ENCODE measurements around the gene CALHM6.
"Not testable (repeated sequence)": the region's sequence is repeated elsewhere in the genome, so short reads cannot be mapped to it uniquely, and the experiment has no call there.

The CALHM6 gene

GRCh38 chr6:116483616-116484015 is 22.4 kb downstream of the CALHM6 start:
- no peak for DNase-seq

GRCh38 chr6:116485559-116486184 is 24.5 kb downstream of the CALHM6 start:
- no peak for DNase-seq

GRCh38 chr6:116491610-116492330 is 30.6 kb downstream of the CALHM6 start:
- no peak for DNase-seq

GRCh38 chr6:116492331-116493067 is 31.3 kb downstream of the CALHM6 start:
- DNase-seq, result peak; percentile 92

- not testable (repeated sequence) for DNase-seq
Observed at GRCh38 chr6:116495161-116495560, 34.0 kb downstream of the CALHM6 start.

- DNase-seq, result no peak
Observed at GRCh38 chr6:116497113-116497676, 36.0 kb downstream of the CALHM6 start.

- DNase-seq, result no peak
Observed at GRCh38 chr6:116500969-116501433, 39.8 kb downstream of the CALHM6 start.

- DNase-seq, result no peak
Observed at GRCh38 chr6:116507324-116507723, 46.1 kb downstream of the CALHM6 start.

- DNase-seq, result no peak
Observed at GRCh38 chr6:116508527-116508926, 47.4 kb downstream of the CALHM6 start.

GRCh38 chr6:116511424-116512110 is 50.4 kb downstream of the CALHM6 start, which contains the start of gene CALHM5:
Gene CALHM5, plus strand, starts transcription at chr6:116511639. Its CDS starts 58 bp downstream, at chr6:116511697.
- DNase-seq, result peak; percentile 54

GRCh38 chr6:116512111-116512559 is 51.0 kb downstream of the CALHM6 start:
- no peak for DNase-seq

GRCh38 chr6:116512734-116513133 is 51.6 kb downstream of the CALHM6 start:
- DNase-seq, result no peak

Measured in hematopoietic multipotent progenitor cell treated with erythropoietin and hydrocortisone succinate and interleukin-3 and kit ligand, for 6 days (in vitro differentiated cells).